Testis (tissue), 3 donors: ENCODE measurements around the gene MRPS17. TPM values are rescaled to one million over a fixed set of nuclear protein-coding genes. Genes with fewer than 3 reads are reported as not detected.
"Not testable (repeated sequence)": the region's sequence is repeated elsewhere in the genome, so short reads cannot be mapped to it uniquely, and the experiment has no call there.

Experiments used
- DNase-seq: peaks from one replicate; pipeline ENCODE4 v3.0.0-alpha.2; 2019
- H3K27ac ChIP-seq, 2 donors: fragments of 200-600 bp; sonication (generic); one replicate each; pipeline ENCODE4 v1.5.1; 2019
- H3K27me3 ChIP-seq: fragments of 200-600 bp; sonication (generic); one replicate; pipeline ENCODE4 v1.5.1; 2019
- H3K36me3 ChIP-seq: fragments of 200-600 bp; sonication (generic); one replicate; pipeline ENCODE4 v1.5.1; 2017; ENCODE audit warnings: low read depth; ENCODE audit errors: missing control alignments
- H3K4me1 ChIP-seq: fragments of 200-600 bp; sonication (generic); one replicate; pipeline ENCODE4 v1.5.1; 2019
- H3K4me3 ChIP-seq, 2 donors: fragments of 200-600 bp; sonication (generic); one replicate each; pipeline ENCODE4 v1.5.1; 2017 to 2019
- H3K9me3 ChIP-seq: fragments of 200-600 bp; sonication (generic); one replicate; pipeline ENCODE4 v1.5.1; 2017
- POLR2A ChIP-seq: fragments of 450-650 bp; IDR thresholded peaks from one replicate; pipeline ENCODE4 v1.6.1; 2017; ENCODE audit warnings: antibody characterized with exemption, mild to moderate bottlenecking, moderate library complexity
- WGBS, 2 donors: methylation state at CpG; one replicate each; pipeline ENCODE4 v1.1.5; 2018; 5-methylcytosine and 5-hydroxymethylcytosine counted together
- intact Hi-C: fragments of 100-400 bp; cut with DNase I; formaldehyde crosslinking; loops from one replicate; pipeline ENCODE4 v1.15.1; 2023; ENCODE audit warnings: low total_unique reads
- polyA plus RNA-seq: library from polyadenylated mRNA; stranded (reverse); fragments of 350-450 nt; fragmentation: Illumina TruSeq; extraction: RNeasy Lipid Tissue Mini Kit (QIAGEN cat#74804); gene quantifications from one replicate; pipeline ENCODE4 v1.2.3, GENCODE V29; 2014; ENCODE audit warnings: low read depth, low replicate concordance; ENCODE audit not compliant: insufficient read depth
- total RNA-seq, 2 donors: library from RNA; depleted of rRNA; stranded (reverse); fragments of >200 nt; gene quantifications; one replicate each; pipeline ENCODE4 v1.2.3, GENCODE V29; 2016
- TF ChIP-seq, protein P1 (sequence below), 3 experiments: fragments of 450-650 bp in 2 of 3; fragments of 200-600 bp in 1 of 3; sonication (generic) in 1 of 3; IDR thresholded peaks; one replicate each; pipeline ENCODE4 v1.5.1; 2016 to 2019; ENCODE audit warnings: antibody characterized with exemption in 3 of 3, mild to moderate bottlenecking in 2 of 3, moderate library complexity in 1 of 3

The MRPS17 gene
- total and polyA plus RNA-seq, 3 donors from 2014 or later: 8.9 to 19.7 (median 10.7) TPM

DNA sequence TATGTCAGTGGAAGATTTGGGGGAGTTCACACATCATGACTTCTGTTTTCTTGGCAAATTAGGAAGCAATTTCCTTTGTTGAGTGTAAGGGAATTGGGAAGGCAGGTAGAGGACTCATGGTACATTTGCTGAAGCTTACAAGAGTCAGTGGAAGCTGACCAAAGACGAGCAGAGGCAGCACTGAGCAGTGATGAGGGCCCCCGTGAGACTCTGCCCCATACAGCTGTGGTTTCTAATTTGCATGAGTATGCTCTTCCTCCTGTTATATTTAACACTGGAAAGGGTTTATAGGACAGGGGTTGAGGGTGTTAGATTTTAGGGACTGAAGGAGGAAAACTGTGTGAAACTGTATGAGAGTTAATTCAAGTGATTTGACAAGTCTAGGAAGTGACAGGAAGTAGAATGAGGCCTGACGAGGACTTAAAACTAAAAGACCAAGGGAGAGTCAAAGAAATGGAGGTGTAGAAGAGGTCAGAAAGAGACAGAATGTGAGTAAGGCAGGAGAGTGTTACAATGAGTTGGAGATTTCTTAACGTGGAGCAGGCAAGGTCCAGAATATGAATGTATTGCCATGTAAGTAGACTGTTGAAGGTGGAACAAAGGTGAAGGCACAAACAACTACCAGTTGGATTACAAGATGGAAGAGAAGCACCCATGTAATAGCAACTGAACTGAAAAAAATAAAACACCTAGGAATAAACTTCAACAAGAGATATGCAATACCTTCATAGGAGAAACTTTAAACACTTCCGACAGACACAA is 23.5 kb upstream of the MRPS17 start:
- TF ChIP-seq, protein P1, sequence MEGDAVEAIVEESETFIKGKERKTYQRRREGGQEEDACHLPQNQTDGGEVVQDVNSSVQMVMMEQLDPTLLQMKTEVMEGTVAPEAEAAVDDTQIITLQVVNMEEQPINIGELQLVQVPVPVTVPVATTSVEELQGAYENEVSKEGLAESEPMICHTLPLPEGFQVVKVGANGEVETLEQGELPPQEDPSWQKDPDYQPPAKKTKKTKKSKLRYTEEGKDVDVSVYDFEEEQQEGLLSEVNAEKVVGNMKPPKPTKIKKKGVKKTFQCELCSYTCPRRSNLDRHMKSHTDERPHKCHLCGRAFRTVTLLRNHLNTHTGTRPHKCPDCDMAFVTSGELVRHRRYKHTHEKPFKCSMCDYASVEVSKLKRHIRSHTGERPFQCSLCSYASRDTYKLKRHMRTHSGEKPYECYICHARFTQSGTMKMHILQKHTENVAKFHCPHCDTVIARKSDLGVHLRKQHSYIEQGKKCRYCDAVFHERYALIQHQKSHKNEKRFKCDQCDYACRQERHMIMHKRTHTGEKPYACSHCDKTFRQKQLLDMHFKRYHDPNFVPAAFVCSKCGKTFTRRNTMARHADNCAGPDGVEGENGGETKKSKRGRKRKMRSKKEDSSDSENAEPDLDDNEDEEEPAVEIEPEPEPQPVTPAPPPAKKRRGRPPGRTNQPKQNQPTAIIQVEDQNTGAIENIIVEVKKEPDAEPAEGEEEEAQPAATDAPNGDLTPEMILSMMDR (IDR thresholded peaks at IDR 0.05): no peak
- no peak for TF ChIP-seq POLR2A
- H3K27ac ChIP-seq: no peak overlapping the region
- DNase-seq: no peak
- intact Hi-C loops: no loop called here
- H3K27me3 ChIP-seq: no peaks in the 10 kb centered on the region
- no peaks in the 10 kb centered on the region for H3K36me3 ChIP-seq
- WGBS, 2 donors: 85 to 94% methylated on average over 5 of the region's 5 CpGs
- H3K4me1 ChIP-seq: no peaks in the 10 kb centered on the region
- H3K9me3 ChIP-seq: no peaks in the 10 kb centered on the region
- no peak overlapping the region for H3K4me3 ChIP-seq

DNA sequence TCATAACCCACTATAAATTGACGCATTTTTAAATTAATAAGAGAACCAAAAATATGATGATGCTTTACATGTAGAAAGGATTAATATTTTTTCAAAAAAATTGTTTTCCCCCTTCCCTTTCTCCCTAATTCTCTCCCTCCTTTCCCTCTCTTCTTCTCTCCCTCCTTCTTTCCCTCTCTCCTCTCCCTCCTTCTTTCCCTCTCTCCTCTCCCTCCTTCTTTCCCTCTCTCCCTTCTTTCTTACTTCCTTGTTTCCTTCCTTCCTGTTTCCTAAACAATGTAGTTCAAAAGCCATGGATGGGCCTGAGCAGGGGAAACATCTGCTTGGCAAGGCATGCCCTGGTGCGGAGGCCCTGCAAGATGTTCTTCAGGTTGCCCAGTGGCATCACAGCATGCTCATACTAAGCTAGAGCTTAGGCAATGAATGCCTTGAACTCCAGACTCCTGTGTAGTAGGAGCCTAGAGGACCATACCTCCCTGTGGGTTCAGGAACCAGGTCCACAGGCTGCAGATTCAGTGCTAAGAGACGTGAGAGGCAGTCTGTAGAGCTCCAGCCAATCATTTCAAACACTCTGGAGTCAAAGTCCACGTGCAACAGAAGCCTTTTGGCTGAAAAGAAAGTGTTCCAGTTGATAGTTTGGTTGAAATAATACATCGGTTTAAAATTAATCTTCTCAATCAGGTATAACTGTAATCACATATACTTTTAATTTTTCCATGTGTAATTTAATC is 20.1 kb upstream of the MRPS17 start:
- H3K9me3 ChIP-seq: no peaks in the 10 kb centered on the region
- 73 to 92% methylated on average over 5 of the region's 5 CpGs for WGBS, 2 donors
- H3K27ac ChIP-seq: no peak overlapping the region
- H3K27me3 ChIP-seq: no peaks in the 10 kb centered on the region
- H3K4me3 ChIP-seq: no peak overlapping the region
- intact Hi-C loops: no loop called here
- H3K4me1 ChIP-seq: no peaks in the 10 kb centered on the region
- no peak for TF ChIP-seq POLR2A
- TF ChIP-seq, protein P1 (IDR thresholded peaks at IDR 0.05): no peak
- no peaks in the 10 kb centered on the region for H3K36me3 ChIP-seq
- no peak for DNase-seq

GRCh38 chr7:55939514-55940123 is 12.1 kb upstream of the MRPS17 start:
- intact Hi-C loops: no loop called here
- no peaks in the 10 kb centered on the region for H3K4me1 ChIP-seq
- WGBS, 2 donors: 97 to 98% methylated on average over 7 of the region's 7 CpGs
- H3K36me3 ChIP-seq: no peaks in the 10 kb centered on the region
- no peak overlapping the region for H3K27ac ChIP-seq
- TF ChIP-seq, protein P1 (IDR thresholded peaks at IDR 0.05): no peak
- no peak for TF ChIP-seq POLR2A
- no peaks in the 10 kb centered on the region for H3K27me3 ChIP-seq
- DNase-seq: no peak
- no peaks in the 10 kb centered on the region for H3K9me3 ChIP-seq
- H3K4me3 ChIP-seq: no peak overlapping the region

DNA sequence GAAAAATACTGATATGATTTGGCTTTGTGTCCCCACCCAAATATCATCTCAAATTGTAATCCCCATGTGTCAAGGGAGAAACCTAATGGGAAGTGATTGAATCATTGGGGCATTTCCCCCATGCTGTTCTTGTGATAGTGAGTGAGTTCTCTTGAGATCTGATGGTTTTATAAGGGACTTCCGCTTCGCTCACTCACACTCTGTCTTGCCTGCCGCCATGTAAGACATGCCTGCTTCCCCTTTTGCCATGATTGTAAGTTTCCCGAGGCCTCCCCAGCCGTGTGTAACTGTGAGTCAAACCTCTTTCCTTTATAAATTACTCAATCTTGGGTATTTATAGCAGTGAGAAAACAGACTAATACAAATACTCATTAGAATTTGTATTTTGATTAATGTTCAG is 5.1 kb upstream of the MRPS17 start:
- 89 to 92% methylated on average over 5 of the region's 5 CpGs for WGBS, 2 donors
- DNase-seq: no peak
- no peaks in the 10 kb centered on the region for H3K4me1 ChIP-seq
- no peaks in the 10 kb centered on the region for H3K36me3 ChIP-seq
- intact Hi-C loops: no loop called here
- no peak overlapping the region for H3K4me3 ChIP-seq
- no peaks in the 10 kb centered on the region for H3K9me3 ChIP-seq
- TF ChIP-seq, protein P1 (IDR thresholded peaks at IDR 0.05): no peak
- TF ChIP-seq POLR2A: no peak
- no peaks in the 10 kb centered on the region for H3K27me3 ChIP-seq
- H3K27ac ChIP-seq: no peak overlapping the region

DNA sequence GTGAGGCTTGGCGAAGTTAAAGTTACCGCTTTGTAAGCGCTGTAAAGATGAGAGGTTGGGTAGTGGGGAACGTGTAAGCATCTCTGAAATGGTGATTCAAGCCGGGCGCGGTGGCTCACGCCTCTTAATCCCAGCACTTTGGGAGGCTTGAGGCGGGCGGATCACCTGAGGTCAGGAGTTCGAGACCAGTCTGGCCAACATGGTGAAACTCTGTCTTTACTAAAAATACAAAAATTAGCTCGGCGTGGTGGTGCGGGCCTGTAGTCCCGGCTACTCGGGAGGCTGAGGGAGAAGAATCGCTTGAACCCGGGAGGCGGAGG is 635 bp downstream of the MRPS17 start:
- H3K4me1 ChIP-seq, DNase-seq, intact Hi-C loops, H3K36me3 ChIP-seq, H3K27me3 ChIP-seq, H3K9me3 ChIP-seq: not testable (repeated sequence)
- peak overlapping the region; percentile 2 to 65 for H3K27ac ChIP-seq
- peak overlapping the region; percentile 72 to 79 for H3K4me3 ChIP-seq
- 28 to 31% methylated on average over 19 of the region's 19 CpGs for WGBS, 2 donors
